C4-2B (cell line): ENCODE measurements around the gene FAM222A.

Experiments
- CTCF ChIP-seq: fragments of 450-650 bp; conservative IDR thresholded peaks from 2 replicates; pipeline ENCODE4 v1.5.1; 2017; ENCODE audit warnings: mild to moderate bottlenecking
- ZFX ChIP-seq: fragments of 450-650 bp; IDR thresholded peaks from 2 replicates; pipeline ENCODE4 v1.6.1; 2017

- TF ChIP-seq CTCF, result no peak
- TF ChIP-seq ZFX, result no peak
Measured at GRCh38 chr12:109741970-109742703, 28.5 kb downstream of the FAM222A start.
